GM21360 (cell line): ENCODE data around the gene SIK3.

Experiments used
- ATAC-seq: cut with Tn5 transposase; IDR thresholded peaks from one replicate; pipeline ENCODE4 v1.9.1; 2021; ENCODE audit warnings: mild to moderate bottlenecking, moderate library complexity; ENCODE audit not compliant: unreplicated experiment

Gene SIK3

GRCh38 chr11:116830184-116830912 lies 267.9 kb downstream of the SIK3 start:
- no peak for ATAC-seq

- ATAC-seq: no peak
Observed at GRCh38 chr11:116829525-116830183, 268.6 kb downstream of the SIK3 start, which contains the start of gene APOC3. APOC3 (plus strand) TSS chr11:116829907; CDS start chr11:116830583, 676 bp downstream.

GRCh38 chr11:116828632-116829524 lies 269.4 kb downstream of the SIK3 start:
- ATAC-seq: no peak

- no peak for ATAC-seq
Observed at GRCh38 chr11:116827461-116827860, 270.8 kb downstream of the SIK3 start.

- no peak for ATAC-seq
Observed at GRCh38 chr11:116826751-116827431, 271.3 kb downstream of the SIK3 start.

- ATAC-seq: no peak
Observed at GRCh38 chr11:116825854-116826750, 272.1 kb downstream of the SIK3 start.

GRCh38 chr11:116825434-116825833 lies 272.8 kb downstream of the SIK3 start:
- no peak for ATAC-seq

- ATAC-seq: no peak
Observed at GRCh38 chr11:116823031-116823843, 275.0 kb downstream of the SIK3 start, which contains the start of gene APOA4. APOA4 (minus strand) TSS chr11:116823304; CDS start chr11:116823191, 113 bp downstream.

- ATAC-seq: no peak
Observed at GRCh38 chr11:116822575-116822974, 275.7 kb downstream of the SIK3 start.

- no peak for ATAC-seq
Observed at GRCh38 chr11:116821050-116821918, 276.9 kb downstream of the SIK3 start.

GRCh38 chr11:116819049-116819448 lies 279.2 kb downstream of the SIK3 start:
- ATAC-seq: no peak

- no peak for ATAC-seq
Observed at GRCh38 chr11:116814502-116814901, 283.7 kb downstream of the SIK3 start.

GRCh38 chr11:116813781-116814471 lies 284.3 kb downstream of the SIK3 start:
- ATAC-seq: no peak

GRCh38 chr11:116813170-116813569 lies 285.1 kb downstream of the SIK3 start:
- no peak for ATAC-seq

- ATAC-seq: no peak
Observed at GRCh38 chr11:116812109-116812508, 286.1 kb downstream of the SIK3 start.

- no peak for ATAC-seq
Observed at GRCh38 chr11:116811194-116811593, 287.0 kb downstream of the SIK3 start.
